ENCODE results near the gene LPAR1.

DNA sequence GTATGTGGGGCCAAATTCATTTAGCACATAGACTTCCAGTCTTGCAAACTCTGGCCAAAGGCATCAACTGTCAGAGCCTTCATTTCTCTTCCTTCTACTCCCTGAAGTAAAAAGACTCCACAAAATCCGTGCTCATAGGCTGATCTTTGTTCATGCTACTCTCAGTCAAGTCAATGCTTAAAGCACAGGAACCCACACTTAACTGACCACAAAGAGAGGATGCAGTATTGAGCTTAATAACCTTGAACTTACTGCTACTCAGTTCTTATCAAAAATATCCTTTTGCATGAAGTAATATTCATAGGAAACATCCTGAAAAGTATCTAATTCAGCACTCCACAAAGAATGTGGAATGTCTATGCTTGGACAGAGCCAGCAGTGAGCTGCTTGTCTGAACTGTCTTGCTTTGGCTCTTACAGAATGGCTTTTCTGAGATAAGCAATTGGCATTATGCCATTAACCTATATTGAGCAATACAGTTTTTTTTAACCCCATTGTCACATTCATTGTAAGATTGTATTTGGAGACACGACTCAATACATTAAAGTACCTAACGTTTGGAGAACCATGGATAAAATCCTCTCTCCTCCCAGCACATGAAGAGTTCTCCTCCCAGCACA is 21.7 kb downstream of the LPAR1 start:
- TF ChIP-seq, protein P1, sequence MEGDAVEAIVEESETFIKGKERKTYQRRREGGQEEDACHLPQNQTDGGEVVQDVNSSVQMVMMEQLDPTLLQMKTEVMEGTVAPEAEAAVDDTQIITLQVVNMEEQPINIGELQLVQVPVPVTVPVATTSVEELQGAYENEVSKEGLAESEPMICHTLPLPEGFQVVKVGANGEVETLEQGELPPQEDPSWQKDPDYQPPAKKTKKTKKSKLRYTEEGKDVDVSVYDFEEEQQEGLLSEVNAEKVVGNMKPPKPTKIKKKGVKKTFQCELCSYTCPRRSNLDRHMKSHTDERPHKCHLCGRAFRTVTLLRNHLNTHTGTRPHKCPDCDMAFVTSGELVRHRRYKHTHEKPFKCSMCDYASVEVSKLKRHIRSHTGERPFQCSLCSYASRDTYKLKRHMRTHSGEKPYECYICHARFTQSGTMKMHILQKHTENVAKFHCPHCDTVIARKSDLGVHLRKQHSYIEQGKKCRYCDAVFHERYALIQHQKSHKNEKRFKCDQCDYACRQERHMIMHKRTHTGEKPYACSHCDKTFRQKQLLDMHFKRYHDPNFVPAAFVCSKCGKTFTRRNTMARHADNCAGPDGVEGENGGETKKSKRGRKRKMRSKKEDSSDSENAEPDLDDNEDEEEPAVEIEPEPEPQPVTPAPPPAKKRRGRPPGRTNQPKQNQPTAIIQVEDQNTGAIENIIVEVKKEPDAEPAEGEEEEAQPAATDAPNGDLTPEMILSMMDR (IDR thresholded peaks at IDR 0.05; ENCODE audit: insufficient read depth, low read depth, low read length): no peak
- TF ChIP-seq EZH2 (IDR thresholded peaks at IDR 0.05; ENCODE audit: insufficient read depth, low read length): no peak

Data from astrocyte (in vitro differentiated cells and primary cell).